T47D (cell line): ENCODE measurements around the gene RIPOR1.
A peak's percentile ranks its signal among the peaks of the same experiment; 100 is the strongest.
"Not testable (repeated sequence)": the region's sequence is repeated elsewhere in the genome, so short reads cannot be mapped to it uniquely, and the experiment has no call there.

ENCODE experiments used
- DNase-seq, 2 experiments: peaks; one replicate each; pipeline versions ENCODE4 v3.0.0 to v3.0.0-alpha.2; 2011 to 2012; ENCODE audit warnings: low read depth in 1 of 2, low spot score in 1 of 2
- JUND ChIP-seq: IDR thresholded peaks from 2 replicates; pipeline ENCODE4 v1.6.1; 2012; ENCODE audit warnings: low read depth
- in situ Hi-C: cut with HindIII; loops from 2 replicates; pipeline ENCODE4 v1.10.0; 2016; ENCODE audit warnings: low sequenced_read_pairs, low pct_unique_long_range_greater_than_20kb

RIPOR1 gene

GRCh38 chr16:67490335-67491096, 38.1 kb upstream of the RIPOR1 start:
- DNase-seq = peak in 1 of 2 experiments; percentile 31
- TF ChIP-seq JUND = no peak
- in situ Hi-C loops = no loop called here

GRCh38 chr16:67499106-67499505, 29.5 kb upstream of the RIPOR1 start:
- in situ Hi-C loops = no loop called here
- TF ChIP-seq JUND = no peak
- no peak for DNase-seq

- no peak for TF ChIP-seq JUND
- in situ Hi-C loops = no loop called here
- DNase-seq = no peak
Observed at GRCh38 chr16:67504031-67505021, 24.3 kb upstream of the RIPOR1 start.

GRCh38 chr16:67506468-67506867, 22.2 kb upstream of the RIPOR1 start:
- no peak for TF ChIP-seq JUND
- DNase-seq = no peak
- in situ Hi-C loops = no loop called here

GRCh38 chr16:67509016-67509415, 19.6 kb upstream of the RIPOR1 start:
- no peak for TF ChIP-seq JUND
- in situ Hi-C loops = no loop called here
- DNase-seq = no peak

- peak in 1 of 2 experiments; percentile 38 for DNase-seq
- in situ Hi-C loops = not testable (repeated sequence)
Observed at GRCh38 chr16:67513892-67514291, 14.7 kb upstream of the RIPOR1 start.

- no peak for TF ChIP-seq JUND
- in situ Hi-C loops = no loop called here
- peak in 1 of 2 experiments; percentile 87 for DNase-seq
Observed at GRCh38 chr16:67514382-67514828, 14.2 kb upstream of the RIPOR1 start.

- no peak for TF ChIP-seq JUND
- in situ Hi-C loops = no loop called here
- no peak for DNase-seq
Observed at GRCh38 chr16:67516296-67517154, 12.1 kb upstream of the RIPOR1 start.

- in situ Hi-C loops = no loop called here
- DNase-seq = no peak
- no peak for TF ChIP-seq JUND
Observed at GRCh38 chr16:67517155-67517445, 11.5 kb upstream of the RIPOR1 start.

GRCh38 chr16:67517661-67518423, 10.8 kb upstream of the RIPOR1 start:
- in situ Hi-C loops = no loop called here
- TF ChIP-seq JUND = no peak
- DNase-seq = no peak

GRCh38 chr16:67518676-67519075, 10.0 kb upstream of the RIPOR1 start:
- TF ChIP-seq JUND = no peak
- in situ Hi-C loops = no loop called here
- no peak for DNase-seq

GRCh38 chr16:67519242-67519641, 9.4 kb upstream of the RIPOR1 start:
- DNase-seq = no peak
- in situ Hi-C loops = no loop called here
- no peak for TF ChIP-seq JUND
